Natural killer cell (primary cell): ENCODE data around the gene ARPC5L. TPM values are rescaled to one million over a fixed set of nuclear protein-coding genes. Genes with fewer than 3 reads are reported as not detected.

Experiments
- ATAC-seq, 3 donors: fragments of 150-1000 bp in 2 of 3; fragments of 200-7000 bp in 1 of 3; cut with Tn5 transposase; 1 replicate in 1 of 3; 2 replicates in 2 of 3; pipeline ENCODE4 v1.10.0; 2021; ENCODE audit warnings: mild to moderate bottlenecking in 2 of 3, moderate library complexity in 2 of 3
- DNase-seq, 2 donors: peaks; one replicate each; pipeline versions ENCODE4 v3.0.0 to v3.0.0-alpha.2; 2013 to 2021; ENCODE audit warnings: mixed read lengths in 1 of 2
- H3K27ac ChIP-seq: one replicate; pipeline ENCODE4 v1.5.1; 2013; ENCODE audit warnings: mild to moderate bottlenecking, low read length
- H3K27me3 ChIP-seq: one replicate; pipeline ENCODE4 v1.6.1; 2013; ENCODE audit warnings: low read length; ENCODE audit not compliant: control insufficient read depth, insufficient read depth
- H3K36me3 ChIP-seq: one replicate; pipeline ENCODE4 v1.6.1; 2013; ENCODE audit warnings: low read length; ENCODE audit not compliant: control insufficient read depth, insufficient read depth
- H3K4me1 ChIP-seq: one replicate; pipeline ENCODE4 v1.6.1; 2013; ENCODE audit warnings: low read length; ENCODE audit not compliant: control insufficient read depth, insufficient read depth
- H3K4me3 ChIP-seq: one replicate; pipeline ENCODE4 v1.5.1; 2013; ENCODE audit warnings: low read length
- H3K9me3 ChIP-seq: one replicate; pipeline ENCODE4 v1.6.1; 2013; ENCODE audit warnings: low read length; ENCODE audit not compliant: control insufficient read depth, insufficient read depth
- H3K27ac Mint-ChIP-seq, 2 donors: one replicate each; pipeline ENCODE4 v1.8.0; 2022; ENCODE audit warnings: mild to moderate bottlenecking in 2 of 2, mixed read lengths in 2 of 2, moderate library complexity in 1 of 2
- H3K27me3 Mint-ChIP-seq, 2 donors: one replicate each; pipeline ENCODE4 v1.8.0; 2022; ENCODE audit warnings: low read depth in 2 of 2, mixed read lengths in 2 of 2
- H3K36me3 Mint-ChIP-seq: one replicate; pipeline ENCODE4 v1.8.0; 2022; ENCODE audit warnings: mixed read lengths
- H3K4me1 Mint-ChIP-seq, 2 donors: one replicate each; pipeline ENCODE4 v1.8.0; 2022; ENCODE audit warnings: mixed read lengths in 2 of 2
- H3K4me3 Mint-ChIP-seq: one replicate; pipeline ENCODE4 v1.8.0; 2022; ENCODE audit warnings: mild to moderate bottlenecking, moderate library complexity, mixed read lengths
- H3K9me3 Mint-ChIP-seq, 2 donors: one replicate each; pipeline ENCODE4 v1.8.0; 2022; ENCODE audit warnings: mixed read lengths in 2 of 2
- CTCF ChIP-seq: fragments of 200-600 bp; IDR thresholded peaks from one replicate; pipeline ENCODE4 v1.8.0; 2022; ENCODE audit warnings: antibody characterized with exemption
- WGBS: methylation state at CpG from one replicate; pipeline ENCODE4 v1.1.7; 2013; ENCODE audit warnings: missing lambda C conversion rate; ENCODE audit not compliant: insufficient coverage; 5-methylcytosine and 5-hydroxymethylcytosine counted together
- intact Hi-C: fragments of 100-400 bp; cut with micrococcal nuclease; formaldehyde crosslinking; loops from one replicate; pipeline ENCODE4 v1.14.2; 2022
- total RNA-seq, 4 donors: library from RNA; stranded (reverse); fragments of 120-200 nt in 1 of 4; gene quantifications; one replicate each; pipeline versions ENCODE4 v1.2.3 to v1.2.4, GENCODE V29; 2013 to 2022

Gene ARPC5L
- total RNA-seq, 3 donors from 2014 or later (not counting 1 experiment from before 2014, with no cell fraction given): 131 to 169 (median 139) TPM

GRCh38 chr9:124906966-124907365, 45.0 kb downstream of the ARPC5L start:
- intact Hi-C loops: no loop called here
- WGBS: 100% methylated on average over 1 of the region's 1 CpG
- peaks cover 33% of the 10 kb centered on the region for H3K36me3 ChIP-seq

GRCh38 chr9:124908098-124908497, 46.2 kb downstream of the ARPC5L start:
- 91% methylated on average over 1 of the region's 2 CpGs for WGBS
- Histone ChIP-seq H3K27ac (no peak overlapping the region), H3K4me1 (no peaks in the 10 kb centered on the region), H3K9me3 (no peaks in the 10 kb centered on the region), H3K4me3 (no peak overlapping the region), H3K27me3 (no peaks in the 10 kb centered on the region), H3K36me3 (peaks cover 37% of the 10 kb centered on the region)
- peak overlapping the region in 1 of 2 donors; percentile 36 for H3K27ac Mint-ChIP-seq
- ATAC-seq: no peak
- no peak for TF ChIP-seq CTCF
- H3K9me3 Mint-ChIP-seq: no peaks in the 10 kb centered on the region
- no peak overlapping the region for H3K4me3 Mint-ChIP-seq
- peaks cover 9% of the 10 kb centered on the region for H3K36me3 Mint-ChIP-seq
- DNase-seq: no peak
- intact Hi-C loops: no loop called here
- peaks cover 6 to 14% of the 10 kb centered on the region in 2 donors for H3K4me1 Mint-ChIP-seq
- H3K27me3 Mint-ChIP-seq: no peaks in the 10 kb centered on the region

More at GRCh38 chr9:124906966-124907365, 45.0 kb downstream of the ARPC5L start:
- no peaks in the 10 kb centered on the region for H3K4me1 ChIP-seq
- DNase-seq: no peak
- Mint-ChIP-seq H3K9me3 (no peaks in the 10 kb centered on the region), H3K36me3 (peaks cover 9% of the 10 kb centered on the region), H3K27me3 (no peaks in the 10 kb centered on the region), H3K4me3 (no peak overlapping the region), H3K4me1 (peaks cover 4 to 13% of the 10 kb centered on the region in 2 donors), H3K27ac (no peak overlapping the region)
- no peak overlapping the region for H3K4me3 ChIP-seq
- H3K9me3 ChIP-seq: no peaks in the 10 kb centered on the region
- ATAC-seq: no peak
- no peak overlapping the region for H3K27ac ChIP-seq
- no peak for TF ChIP-seq CTCF
- no peaks in the 10 kb centered on the region for H3K27me3 ChIP-seq

- no peaks in the 10 kb centered on the region for H3K9me3 Mint-ChIP-seq
- no peak for TF ChIP-seq CTCF
- Histone ChIP-seq H3K4me3 (no peak overlapping the region), H3K9me3 (no peaks in the 10 kb centered on the region), H3K27ac (no peak overlapping the region), H3K4me1 (peaks cover 4% of the 10 kb centered on the region), H3K27me3 (no peaks in the 10 kb centered on the region), H3K36me3 (peaks cover 33% of the 10 kb centered on the region)
- H3K36me3 Mint-ChIP-seq: peaks cover 9% of the 10 kb centered on the region
- no peaks in the 10 kb centered on the region for H3K27me3 Mint-ChIP-seq
- 90% methylated on average over 1 of the region's 1 CpG for WGBS
- H3K4me1 Mint-ChIP-seq: peaks cover 16 to 28% of the 10 kb centered on the region in 2 donors
- no peak overlapping the region for H3K4me3 Mint-ChIP-seq
- intact Hi-C loops: no loop called here
- no peak overlapping the region for H3K27ac Mint-ChIP-seq
- ATAC-seq (no peak), DNase-seq (no peak)
These were observed 49.8 kb downstream of the ARPC5L start for GRCh38 chr9:124911766-124912165.

- no peak for TF ChIP-seq CTCF
- H3K9me3 ChIP-seq: no peaks in the 10 kb centered on the region
- H3K27ac ChIP-seq: no peak overlapping the region
- H3K4me1 ChIP-seq: peaks cover 4% of the 10 kb centered on the region
- peaks cover 27% of the 10 kb centered on the region for H3K36me3 ChIP-seq
- no peak for ATAC-seq
- intact Hi-C loops: no loop called here
- Mint-ChIP-seq H3K27ac (no peak overlapping the region), H3K27me3 (no peaks in the 10 kb centered on the region), H3K36me3 (peaks cover 9% of the 10 kb centered on the region), H3K4me1 (peaks cover 16 to 28% of the 10 kb centered on the region in 2 donors), H3K4me3 (no peak overlapping the region), H3K9me3 (no peaks in the 10 kb centered on the region)
- 100% methylated on average over 1 of the region's 2 CpGs for WGBS
- H3K27me3 ChIP-seq: no peaks in the 10 kb centered on the region
- H3K4me3 ChIP-seq: no peak overlapping the region
- no peak for DNase-seq
These were observed 51.4 kb downstream of the ARPC5L start for GRCh38 chr9:124913378-124913777.
